HG02870 (cell line): ENCODE data around the gene CD40.

Experiments
- ATAC-seq: cut with Tn5 transposase; IDR thresholded peaks from one replicate; pipeline ENCODE4 v1.9.1; 2021; ENCODE audit warnings: mild to moderate bottlenecking, moderate library complexity; ENCODE audit not compliant: unreplicated experiment

Gene CD40

GRCh38 chr20:46142124-46142523, 24.0 kb downstream of the CD40 start:
- no peak for ATAC-seq

GRCh38 chr20:46144432-46145025, 26.4 kb downstream of the CD40 start:
- no peak for ATAC-seq

DNA sequence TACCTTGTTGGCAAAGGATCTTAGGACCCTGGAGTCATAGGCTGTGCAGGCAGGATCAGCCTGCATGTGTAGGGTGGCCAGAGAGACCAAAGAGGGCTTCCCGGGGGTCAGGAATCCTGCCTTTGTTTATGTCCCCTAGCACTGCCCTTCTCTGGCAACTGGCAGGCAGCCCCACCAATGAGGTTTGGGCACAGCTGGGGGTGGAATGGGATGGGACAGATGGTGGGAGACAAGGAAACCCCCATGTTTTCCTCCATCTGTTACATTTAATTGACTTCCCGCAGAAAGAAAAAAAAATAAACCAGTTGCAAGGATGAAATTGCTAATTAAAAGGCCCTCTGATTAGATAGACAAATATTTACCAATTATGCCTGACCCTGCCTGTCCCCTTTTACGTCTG, 27.6 kb downstream of the CD40 start:
- ATAC-seq: no peak

- ATAC-seq: no peak
Measured at GRCh38 chr20:46148313-46149208, 30.4 kb downstream of the CD40 start.

GRCh38 chr20:46150943-46151342, 32.8 kb downstream of the CD40 start:
- no peak for ATAC-seq

DNA sequence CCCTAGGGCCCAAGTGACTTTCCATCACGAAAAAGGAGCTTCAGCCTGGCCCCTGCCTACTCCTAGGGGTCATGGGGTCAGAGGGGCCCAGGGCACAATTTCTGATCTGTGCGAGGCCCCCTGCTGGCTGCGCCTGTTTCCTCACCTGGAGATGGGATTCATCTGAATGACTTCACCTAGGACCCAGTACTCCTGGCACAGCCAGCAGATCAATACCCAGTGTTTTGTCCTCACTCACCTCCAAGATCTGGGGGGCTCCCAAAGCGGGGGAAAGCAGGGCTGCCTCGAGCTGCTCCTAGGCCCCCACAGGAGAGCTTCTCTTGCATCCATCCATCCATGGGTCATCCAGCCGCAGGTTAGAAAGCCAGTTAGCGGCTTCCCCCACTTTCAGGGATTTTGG, 33.8 kb downstream of the CD40 start:
- ATAC-seq: no peak

DNA sequence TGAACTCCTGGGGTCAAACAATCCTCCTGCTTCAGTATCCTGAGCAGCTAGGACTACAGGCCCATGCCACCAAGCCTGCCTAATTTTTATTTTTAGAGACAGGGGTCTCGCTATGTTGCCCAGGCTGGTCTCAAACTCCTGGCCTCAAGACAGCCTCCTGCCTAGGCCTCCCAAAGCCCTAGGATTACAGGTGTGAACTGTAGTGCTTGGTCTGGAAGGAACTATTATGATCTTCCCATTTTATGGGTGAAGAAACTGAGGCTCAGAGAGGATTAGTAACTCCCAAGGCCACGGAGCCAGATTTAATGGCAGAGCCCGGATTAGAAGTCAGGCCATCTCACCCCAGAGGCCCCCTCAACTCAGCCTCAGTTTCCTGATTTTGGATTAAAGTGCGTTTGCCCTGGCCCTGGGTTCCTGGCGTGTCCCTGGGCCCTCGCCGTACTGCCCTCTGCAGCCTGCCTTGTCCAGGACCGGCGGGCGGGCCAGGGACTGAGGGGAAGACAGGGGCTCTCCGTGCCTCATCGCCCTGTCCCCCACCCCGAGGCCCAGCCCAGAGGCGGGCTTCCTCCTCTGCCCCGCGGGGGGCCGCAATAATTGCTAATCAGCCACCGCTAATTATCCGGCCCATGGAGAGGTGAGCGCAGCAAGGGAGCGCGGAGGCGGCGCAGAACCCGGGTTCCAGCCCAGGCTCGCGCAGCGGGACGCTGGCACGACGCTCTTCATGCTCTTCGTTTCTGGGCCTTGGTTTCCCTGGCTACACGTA, 34.9 kb downstream of the CD40 start:
- no peak for ATAC-seq

DNA sequence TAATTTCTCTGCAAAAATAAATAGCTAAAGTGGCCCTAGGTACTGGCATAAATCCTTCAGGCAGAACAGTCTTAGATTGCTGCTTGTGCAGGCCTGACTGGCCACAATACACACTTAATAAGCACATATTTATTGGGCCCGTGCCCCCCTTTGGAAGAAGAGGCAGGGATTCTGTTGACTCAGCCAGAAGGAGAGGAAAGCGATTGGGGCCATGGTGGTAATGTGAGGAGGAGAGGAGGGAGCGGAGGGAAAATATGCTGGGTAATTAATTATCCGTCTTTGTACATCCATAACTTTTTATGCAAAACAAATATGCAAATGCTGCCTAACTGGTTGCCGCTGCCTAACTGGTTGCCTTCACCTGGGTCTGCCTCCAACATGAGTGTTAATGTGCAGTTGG, 36.2 kb downstream of the CD40 start:
- no peak for ATAC-seq

- ATAC-seq: no peak
Measured at GRCh38 chr20:46154796-46155195, 36.7 kb downstream of the CD40 start.

DNA sequence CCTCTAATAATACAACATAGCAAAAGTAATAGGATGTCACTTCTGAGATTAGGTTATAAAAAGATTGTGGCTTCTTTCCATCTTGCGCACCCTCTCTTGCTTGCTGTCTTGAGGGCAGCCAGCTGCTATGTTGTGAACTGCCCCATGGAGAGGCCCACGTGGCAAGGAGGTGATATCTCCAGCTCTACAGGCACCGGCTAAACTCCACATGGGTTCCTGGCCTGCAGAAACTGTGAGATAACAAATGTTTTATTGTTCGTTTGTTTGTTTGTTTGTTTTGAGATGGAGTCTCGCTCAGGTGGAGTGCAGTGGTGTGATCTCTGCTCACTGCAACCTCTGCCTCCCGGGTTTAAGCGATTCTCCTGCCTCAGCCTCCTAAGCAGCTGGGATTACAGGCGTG, 38.0 kb downstream of the CD40 start:
- no peak for ATAC-seq

DNA sequence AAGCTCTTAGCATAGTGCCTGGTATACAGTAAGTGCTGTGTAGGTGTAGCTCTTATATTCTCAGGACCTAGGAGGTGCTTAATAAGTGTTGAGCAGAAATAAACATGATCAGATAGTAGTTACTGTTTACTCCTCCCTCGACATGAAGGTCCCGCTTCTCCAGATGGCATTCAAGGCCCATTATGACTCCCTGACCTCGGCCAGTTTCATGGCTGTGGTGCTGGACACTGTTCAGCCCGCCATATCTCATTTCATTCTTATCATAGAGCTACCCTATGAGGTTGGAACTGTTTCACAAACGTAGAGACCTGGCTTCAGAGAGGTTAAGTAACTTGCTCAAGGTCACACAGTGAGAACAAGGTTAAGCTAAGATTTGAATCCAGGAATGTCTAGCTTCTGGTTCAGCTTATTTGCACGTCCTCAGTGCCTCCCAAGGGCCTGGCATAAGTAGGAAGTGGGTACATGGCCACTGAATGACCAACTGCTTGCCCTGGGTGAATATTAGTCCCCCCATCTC, 39.0 kb downstream of the CD40 start:
- ATAC-seq: no peak

- ATAC-seq: no peak
Measured at GRCh38 chr20:46157625-46158024, 39.5 kb downstream of the CD40 start.

- no peak for ATAC-seq
Measured at GRCh38 chr20:46158476-46158987, 40.4 kb downstream of the CD40 start.

DNA sequence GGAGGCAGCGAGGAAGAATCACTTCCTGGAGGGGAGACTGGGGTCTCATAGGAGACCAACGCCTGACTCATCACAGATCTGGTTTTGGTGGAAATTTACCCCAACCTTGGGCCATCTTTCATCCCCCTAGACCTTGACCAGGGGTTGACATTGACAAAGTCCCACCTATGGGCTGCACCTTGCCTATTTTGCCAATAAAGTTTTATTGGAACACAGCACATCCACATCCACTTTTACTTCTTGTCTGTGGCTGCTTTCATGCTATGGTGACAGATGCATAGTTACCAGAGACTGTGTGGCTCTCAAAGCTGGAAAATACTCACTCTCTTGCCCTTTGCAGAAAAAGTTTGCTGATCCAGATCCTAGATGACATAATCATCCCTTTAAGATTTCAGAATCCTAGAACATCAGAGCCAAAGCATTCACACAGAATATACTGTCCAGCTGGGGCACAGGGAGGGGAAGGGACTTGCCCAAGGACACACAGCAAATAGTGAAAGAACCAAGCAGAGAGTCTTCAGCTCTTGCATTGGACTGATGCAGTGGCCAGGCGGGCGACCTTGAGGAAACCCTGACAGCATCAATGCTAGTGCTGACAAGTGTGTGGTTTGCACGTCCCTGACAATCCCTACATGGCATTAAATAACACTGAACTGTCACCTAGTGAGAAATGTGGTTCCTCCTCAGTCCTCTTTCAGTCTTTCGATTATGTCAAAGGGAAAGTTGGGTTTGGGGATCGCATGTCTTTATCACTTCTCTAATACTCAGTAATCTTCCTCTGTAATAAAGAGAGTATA, 41.2 kb downstream of the CD40 start:
- no peak for ATAC-seq

- ATAC-seq: no peak
Measured at GRCh38 chr20:46160661-46161060, 42.5 kb downstream of the CD40 start.

DNA sequence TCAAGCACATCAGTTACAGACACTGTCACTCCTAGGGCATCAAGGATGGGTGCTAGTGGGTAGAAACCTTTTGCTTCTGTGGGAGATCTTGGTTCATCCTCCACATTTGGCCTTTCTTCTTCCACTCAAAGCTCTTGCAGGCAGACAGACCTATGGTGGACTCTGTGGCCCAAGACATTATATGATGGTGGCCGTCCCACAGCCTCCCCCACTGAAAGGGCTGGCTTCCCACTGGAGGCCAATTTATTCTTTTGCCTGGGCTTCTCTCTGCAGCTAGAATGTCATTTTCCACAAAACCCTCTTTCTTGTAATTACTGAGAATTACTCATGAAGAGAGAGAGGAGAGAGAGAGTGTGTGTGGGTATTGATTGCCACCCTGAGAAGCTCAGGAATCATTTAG, 43.8 kb downstream of the CD40 start:
- ATAC-seq: no peak

GRCh38 chr20:46164254-46164653, 46.1 kb downstream of the CD40 start:
- ATAC-seq: no peak

GRCh38 chr20:46167080-46167479, 49.0 kb downstream of the CD40 start:
- ATAC-seq: no peak

DNA sequence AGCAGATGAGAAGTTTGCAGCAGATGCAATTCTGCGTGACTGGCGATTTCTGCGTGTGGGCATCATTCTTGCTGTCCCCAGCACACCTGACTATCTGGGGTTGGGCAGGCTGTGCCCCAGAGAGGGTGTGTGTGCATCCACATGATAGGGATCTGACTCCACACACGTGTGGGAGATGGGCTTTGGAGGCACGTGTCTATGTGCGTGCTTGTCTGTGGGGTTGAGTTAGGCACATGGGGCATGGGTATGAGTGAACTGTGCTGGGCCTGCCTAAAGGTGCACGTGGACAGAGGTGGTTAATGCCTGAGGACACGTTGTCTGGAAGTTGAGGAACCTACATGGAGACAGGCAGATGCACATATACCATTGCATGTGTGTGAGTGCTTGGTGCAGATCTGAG, 50.3 kb downstream of the CD40 start:
- no peak for ATAC-seq
